K562 (cell line): ENCODE measurements around the gene DRC1. TPM values are rescaled to one million over a fixed set of nuclear protein-coding genes. Genes with fewer than 3 reads are reported as not detected.

Experiments used
- ARNT ChIP-seq, 2 experiments: fragments of 450-650 bp; IDR thresholded peaks; 2 replicates each; pipeline ENCODE4 v1.6.1; 2016; ENCODE audit warnings: mild to moderate bottlenecking in 1 of 2
- ASH1L ChIP-seq: fragments of 450-650 bp; IDR thresholded peaks from 2 replicates; pipeline ENCODE4 v1.6.1; 2018; ENCODE audit warnings: borderline replicate concordance, mild to moderate bottlenecking, low read depth; ENCODE audit not compliant: partially characterized antibody
- BCOR ChIP-seq: fragments of 450-650 bp; IDR thresholded peaks from 2 replicates; pipeline ENCODE4 v1.6.1; 2016
- CREB3 ChIP-seq: fragments of 450-650 bp; conservative IDR thresholded peaks from 2 replicates; pipeline ENCODE4 v1.6.1; 2016; ENCODE audit warnings: missing genetic modification characterization, low read depth, mild to moderate bottlenecking, missing compliant biosample characterization, moderate library complexity
- DPF2 ChIP-seq: fragments of 450-650 bp; IDR thresholded peaks from 2 replicates; pipeline ENCODE4 v1.6.1; 2016
- FOS ChIP-seq: IDR thresholded peaks from 3 replicates; pipeline ENCODE4 v1.6.1; 2011; ENCODE audit not compliant: insufficient read length; ENCODE audit errors: extremely low read depth
- FOXJ2 ChIP-seq: fragments of 200-800 bp; sonication (Bioruptor generic); IDR thresholded peaks from 2 replicates; pipeline ENCODE4 v1.6.1; 2016; ENCODE audit warnings: missing genetic modification characterization, missing compliant biosample characterization
- GTF3C2 ChIP-seq: IDR thresholded peaks from 3 replicates; pipeline ENCODE4 v1.6.1; 2011; ENCODE audit warnings: borderline replicate concordance, mild to moderate bottlenecking, moderate library complexity; ENCODE audit not compliant: insufficient read length; ENCODE audit errors: extremely low read depth
- HINFP ChIP-seq: fragments of 450-650 bp; conservative IDR thresholded peaks from 2 replicates; pipeline ENCODE4 v1.6.1; 2016; ENCODE audit warnings: missing genetic modification characterization, low read depth, mild to moderate bottlenecking, control low read depth, missing compliant biosample characterization
- KLF6 ChIP-seq: fragments of 250-450 bp; sonication (Bioruptor Pico); IDR thresholded peaks from 2 replicates; pipeline ENCODE4 v1.4.0; 2020; ENCODE audit warnings: mild to moderate bottlenecking, moderate library complexity, borderline replicate concordance
- MIER1 ChIP-seq: fragments of 450-650 bp; IDR thresholded peaks from 2 replicates; pipeline ENCODE4 v1.6.1; 2016; ENCODE audit warnings: antibody characterized with exemption, mild to moderate bottlenecking, low read depth
- PTRF ChIP-seq: fragments of 450-650 bp; IDR thresholded peaks from 2 replicates; pipeline ENCODE4 v1.6.1; 2016; ENCODE audit warnings: mild to moderate bottlenecking, missing genetic modification characterization, missing compliant biosample characterization
- RAD51 ChIP-seq: fragments of 450-650 bp; IDR thresholded peaks from 2 replicates; pipeline ENCODE4 v1.7.1; 2016; ENCODE audit warnings: low read depth, mild to moderate bottlenecking, borderline replicate concordance
- SUPT5H ChIP-seq: fragments of 450-650 bp; IDR thresholded peaks from 2 replicates; pipeline ENCODE4 v1.6.1; 2016
- TEAD1 ChIP-seq, 2 experiments: fragments of 450-650 bp in 1 of 2; sonication (generic) in 1 of 2; formaldehyde crosslinking; IDR thresholded peaks; 2 replicates each; pipeline versions ENCODE4 v1.4.0 to v1.8.0; 2020 to 2022; ENCODE audit warnings: mild to moderate bottlenecking in 2 of 2, missing genetic modification reagents in 1 of 2
- ZBTB43 ChIP-seq: sonication (generic); formaldehyde crosslinking; IDR thresholded peaks from 2 replicates; pipeline ENCODE4 v1.8.0; 2023; ENCODE audit warnings: mild to moderate bottlenecking, missing genetic modification reagents
- ZNF12 ChIP-seq: sonication (generic); formaldehyde crosslinking; IDR thresholded peaks from 2 replicates; pipeline ENCODE4 v1.4.0; 2020; ENCODE audit warnings: mild to moderate bottlenecking, missing genetic modification reagents
- ZNF436 ChIP-seq: fragments of 250-450, 450-650 bp; sonication (Bioruptor Pico); formaldehyde crosslinking; IDR thresholded peaks from 2 replicates; pipeline ENCODE4 v1.7.0; 2020; ENCODE audit warnings: mild to moderate bottlenecking
- ZNF717 ChIP-seq: fragments of 250-450 bp; sonication (Bioruptor Pico); IDR thresholded peaks from 2 replicates; pipeline ENCODE4 v1.5.0; 2021
- polyA plus RNA-seq, 8 experiments: library from polyadenylated mRNA; depleted of rRNA in 4 of 8; stranded (reverse) in 5 of 8; unstranded in 3 of 8; fragments of >200 nt; fragmentation: Nextera tagmentation in 2 of 8; fragmentation: Illumina TruSeq in 1 of 8; extraction: Ambion mirVana in 2 of 8; extraction: Trizol in 1 of 8; gene quantifications; 2 replicates each; pipeline versions ENCODE4 v1.2.1 to v1.2.3, GENCODE V29; 2011 to 2014; ENCODE audit warnings: inconsistent platforms in 1 of 8, missing spikeins in 1 of 8
- total RNA-seq, 7 experiments: library from RNA; depleted of rRNA in 6 of 7; stranded (reverse); fragments of >200 nt in 6 of 7; fragmentation: Illumina TruSeq in 2 of 7; extraction: Trizol in 2 of 7; gene quantifications; 2 replicates each; pipeline versions ENCODE4 v1.2.1 to v1.2.3, GENCODE V29; 2011 to 2021; ENCODE audit warnings: low replicate concordance in 1 of 7

The DRC1 gene
- total and polyA plus RNA-seq, 9 of the 15 experiments (the other 6 are each of a cell fraction or from before 2014, with no cell fraction given), result 0.07 to 0.10 TPM; not detected in 7

- TF ChIP-seq TEAD1 (CRISPR knock-in tag; IDR thresholded peaks at IDR 0.05), result no peak
- no peak for TF ChIP-seq PTRF
- 0 out of 2 replicates have a peak, but pooled peaks have one; percentile 46 for TF ChIP-seq SUPT5H
- no peak for TF ChIP-seq KLF6 (CRISPR knock-in tag)
- no peak for TF ChIP-seq ZNF12 (CRISPR knock-in tag)
- peak; percentile 99 for TF ChIP-seq DPF2
- TF ChIP-seq RAD51, result peak; percentile 21; the same call in 1 of the 2 replicates
- TF ChIP-seq FOS, result peak; percentile 63
- TF ChIP-seq CREB3 (tag), result no peak
- TF ChIP-seq ARNT (IDR thresholded peaks at IDR 0.05), result peak; percentile 47 to 97; a peak in 2 of 4 replicates
- no peak for TF ChIP-seq ZBTB43 (CRISPR knock-in tag)
- no peak for TF ChIP-seq HINFP (tag)
- no peak for TF ChIP-seq ZNF436 (CRISPR knock-in tag)
- TF ChIP-seq GTF3C2, result no peak
- no peak for TF ChIP-seq FOXJ2 (tag)
- no peak for TF ChIP-seq ZNF717
- peak; percentile 39; the same call in 1 of the 2 replicates for TF ChIP-seq BCOR
- 0 out of 2 replicates have a peak, but pooled peaks have one; percentile 39 for TF ChIP-seq MIER1
- TF ChIP-seq ASH1L, result no peak
Measured at GRCh38 chr2:26355038-26355995, 46.4 kb upstream of the DRC1 start (continued).
